CD4-positive, alpha-beta memory T cell (primary cell): ENCODE measurements around the gene CCDC107. TPM values are rescaled to one million over a fixed set of nuclear protein-coding genes. Genes with fewer than 3 reads are reported as not detected.

Source experiments
- CTCF ChIA-PET: fragments of 350-600 bp; sonication (Branson Sonifier 250); formaldehyde crosslinking; loops from one replicate; lab custom pipeline; 2021; ENCODE audit warnings: inconsistent platforms; ENCODE audit not compliant: partially characterized antibody; lab: Charles Lee
- POLR2A ChIA-PET: fragments of 350-600 bp; sonication (Branson Sonifier 250); formaldehyde crosslinking; loops from one replicate; lab custom pipeline; 2021; ENCODE audit not compliant: partially characterized antibody; lab: Charles Lee
- DNase-seq, 5 donors: peaks; one replicate each; pipeline versions ENCODE4 v3.0.0 to v3.0.0-alpha.2; 2020 to 2022; ENCODE audit warnings: mixed read lengths in 1 of 5
- H3K27ac ChIP-seq: one replicate; pipeline ENCODE4 v1.7.0; 2013; ENCODE audit warnings: low read depth, low read length
- H3K27me3 ChIP-seq: 2 replicates; pipeline ENCODE4 v1.7.0; 2013; ENCODE audit warnings: mild to moderate bottlenecking, low read length, moderate library complexity; ENCODE audit not compliant: insufficient read depth
- H3K36me3 ChIP-seq: 2 replicates; pipeline ENCODE4 v1.7.0; 2013; ENCODE audit warnings: mild to moderate bottlenecking, low read length, moderate library complexity; ENCODE audit not compliant: insufficient read depth
- H3K4me1 ChIP-seq: 2 replicates; pipeline ENCODE4 v1.7.0; 2013; ENCODE audit warnings: mild to moderate bottlenecking, low read length, moderate library complexity; ENCODE audit not compliant: insufficient read depth
- H3K4me3 ChIP-seq, 2 donors: one replicate each; pipeline ENCODE4 v1.7.0; 2013; ENCODE audit warnings: low read length in 2 of 2, mild to moderate bottlenecking in 1 of 2
- H3K9me3 ChIP-seq, 2 donors: one replicate each; pipeline ENCODE4 v1.7.0; 2013; ENCODE audit warnings: low read length in 2 of 2, control low read depth in 1 of 2; ENCODE audit not compliant: control insufficient read depth in 1 of 2
- H3K27ac Mint-ChIP-seq, 7 donors: one replicate each; pipeline ENCODE4 v1.8.0; 2020 to 2021; ENCODE audit warnings: mixed read lengths in 7 of 7, mild to moderate bottlenecking in 6 of 7, inconsistent platforms in 3 of 7, moderate library complexity in 3 of 7
- H3K27me3 Mint-ChIP-seq, 2 donors: one replicate each; pipeline ENCODE4 v1.8.0; 2020 to 2021; ENCODE audit warnings: mixed read lengths in 2 of 2
- H3K36me3 Mint-ChIP-seq, 2 donors: one replicate each; pipeline ENCODE4 v1.8.0; 2020 to 2021; ENCODE audit warnings: mixed read lengths in 2 of 2, inconsistent platforms in 1 of 2, mild to moderate bottlenecking in 1 of 2
- H3K4me1 Mint-ChIP-seq, 4 donors: one replicate each; pipeline ENCODE4 v1.8.0; 2020 to 2021; ENCODE audit warnings: mixed read lengths in 4 of 4, mild to moderate bottlenecking in 1 of 4
- H3K4me3 Mint-ChIP-seq, 8 donors: one replicate each; pipeline ENCODE4 v1.8.0; 2020 to 2021; ENCODE audit warnings: mixed read lengths in 8 of 8, mild to moderate bottlenecking in 7 of 8, moderate library complexity in 6 of 8, inconsistent platforms in 3 of 8
- H3K9me3 Mint-ChIP-seq, 8 donors: one replicate each; pipeline ENCODE4 v1.8.0; 2020 to 2021; ENCODE audit warnings: mixed read lengths in 8 of 8, mild to moderate bottlenecking in 5 of 8, inconsistent platforms in 3 of 8, moderate library complexity in 1 of 8
- intact Hi-C: fragments of 100-400 bp; cut with micrococcal nuclease; formaldehyde crosslinking; loops from one replicate; pipeline ENCODE4 v1.15.1; 2023
- polyA plus RNA-seq, 2 donors: library from polyadenylated mRNA; unstranded; fragments of 300-500 nt; fragmentation: Illumina TruSeq; gene quantifications; one replicate each; pipeline ENCODE4 v1.2.3, GENCODE V29; 2021
- total RNA-seq, 2 experiments: library from RNA; stranded (reverse); gene quantifications; one replicate each; pipeline ENCODE4 v1.2.3, GENCODE V29; 2021

CCDC107 gene
- total and polyA plus RNA-seq, 4 experiments from 2014 or later = 28.4 to 92.5 (median 60.5) TPM

GRCh38 chr9:35683323-35683722 is 25.2 kb downstream of the CCDC107 start:
- no peaks in the 10 kb centered on the region for H3K27me3 Mint-ChIP-seq
- ChIA-PET CTCF (interaction anchor here (1.2 to 2.9 kb wide), 2 partner anchors 11 to 13 kb away, joined by 6 to 24 read pairs; no protein-coding TSS in a partner anchor), POLR2A (interaction anchor here (0.9 to 1.7 kb wide), 4 partner anchors 11 to 66 kb away, joined by 3 to 5 read pairs (median 4); partner anchors contain the start of genes CD72, CREB3 and TLN1)
- H3K4me1 ChIP-seq = no peaks in the 10 kb centered on the region
- H3K4me3 Mint-ChIP-seq = no peak overlapping the region
- H3K36me3 ChIP-seq = no peaks in the 10 kb centered on the region
- H3K9me3 ChIP-seq = no peaks in the 10 kb centered on the region
- H3K9me3 Mint-ChIP-seq = no peaks in the 10 kb centered on the region
- peak overlapping the region in 2 of 7 donors; percentile 66 to 69 for H3K27ac Mint-ChIP-seq
- H3K36me3 Mint-ChIP-seq = no peaks in the 10 kb centered on the region
- intact Hi-C loops = no loop called here
- no peak overlapping the region for H3K27ac ChIP-seq
- H3K4me1 Mint-ChIP-seq = peaks cover 0 to 8% (median 1%) of the 10 kb centered on the region in 4 donors
- H3K4me3 ChIP-seq = no peak overlapping the region
- H3K27me3 ChIP-seq = no peaks in the 10 kb centered on the region
- no peak for DNase-seq

- no peaks in the 10 kb centered on the region for H3K27me3 Mint-ChIP-seq
- no peak for DNase-seq
- ChIA-PET POLR2A (interaction anchor here (1.2 kb wide), 1 partner anchor 7 kb away, joined by 3 read pairs; no protein-coding TSS in a partner anchor), CTCF (interaction anchor here (1.1 to 2.9 kb wide), 2 partner anchors 11 to 27 kb away, joined by 3 to 24 read pairs; partner anchors contain the start of genes CCDC107 and RMRP)
- H3K4me1 Mint-ChIP-seq = peaks cover 0 to 18% (median 7%) of the 10 kb centered on the region in 4 donors
- no peaks in the 10 kb centered on the region for H3K36me3 Mint-ChIP-seq
- intact Hi-C loops = no loop called here
- Histone ChIP-seq H3K9me3 (no peaks in the 10 kb centered on the region), H3K27me3 (no peaks in the 10 kb centered on the region), H3K4me1 (no peaks in the 10 kb centered on the region), H3K4me3 (no peak overlapping the region), H3K27ac (no peak overlapping the region), H3K36me3 (no peaks in the 10 kb centered on the region)
- H3K4me3 Mint-ChIP-seq = no peak overlapping the region
- H3K27ac Mint-ChIP-seq = no peak overlapping the region
- no peaks in the 10 kb centered on the region for H3K9me3 Mint-ChIP-seq
Observed at GRCh38 chr9:35684921-35685320, 26.8 kb downstream of the CCDC107 start.

GRCh38 chr9:35685506-35685905 is 27.4 kb downstream of the CCDC107 start:
- H3K27me3 Mint-ChIP-seq = no peaks in the 10 kb centered on the region

GRCh38 chr9:35686222-35687203 is 28.4 kb downstream of the CCDC107 start:
- Histone ChIP-seq H3K27me3 (no peaks in the 10 kb centered on the region), H3K27ac (no peak overlapping the region), H3K4me1 (peaks cover 5% of the 10 kb centered on the region), H3K36me3 (no peaks in the 10 kb centered on the region), H3K9me3 (no peaks in the 10 kb centered on the region), H3K4me3 (no peak overlapping the region)
- ChIA-PET CTCF (interaction anchor here (0.7 to 2.3 kb wide), 5 partner anchors 8 to 78 kb away, joined by 3 to 35 read pairs (median 4); partner anchors contain the start of genes CCDC107 and RMRP), POLR2A (interaction anchor here (1.0 to 12.0 kb wide), 3 partner anchors 8 to 38 kb away, joined by 3 to 159 read pairs (median 13); partner anchors contain the start of gene SIT1)
- intact Hi-C loops = no loop called here
- no peaks in the 10 kb centered on the region for H3K27me3 Mint-ChIP-seq
- H3K4me1 Mint-ChIP-seq = peaks cover 3 to 27% (median 11%) of the 10 kb centered on the region in 4 donors
- no peaks in the 10 kb centered on the region for H3K9me3 Mint-ChIP-seq
- peak overlapping the region in 3 of 7 donors; percentile 13 to 48 (median 37) for H3K27ac Mint-ChIP-seq
- no peaks in the 10 kb centered on the region for H3K36me3 Mint-ChIP-seq
- H3K4me3 Mint-ChIP-seq = no peak overlapping the region
- DNase-seq = no peak

More at GRCh38 chr9:35685506-35685905, 27.4 kb downstream of the CCDC107 start:
- CTCF ChIA-PET = interaction anchor here (1.1 to 1.7 kb wide), 2 partner anchors 11 to 28 kb away, joined by 3 to 14 read pairs; partner anchors contain the start of genes CCDC107 and RMRP
- Histone ChIP-seq H3K36me3 (no peaks in the 10 kb centered on the region), H3K27me3 (no peaks in the 10 kb centered on the region), H3K4me3 (no peak overlapping the region), H3K27ac (no peak overlapping the region), H3K4me1 (no peaks in the 10 kb centered on the region), H3K9me3 (no peaks in the 10 kb centered on the region)
- no peak for DNase-seq
- Mint-ChIP-seq H3K4me3 (no peak overlapping the region), H3K4me1 (peaks cover 0 to 18% (median 8%) of the 10 kb centered on the region in 4 donors), H3K9me3 (no peaks in the 10 kb centered on the region), H3K27ac (peak overlapping the region in 1 of 7 donors; percentile 25), H3K36me3 (no peaks in the 10 kb centered on the region)
- intact Hi-C loops = no loop called here
- POLR2A ChIA-PET = no interaction called here

GRCh38 chr9:35687306-35687705 is 29.2 kb downstream of the CCDC107 start:
- no peaks in the 10 kb centered on the region for H3K9me3 ChIP-seq
- no peak for DNase-seq
- peaks cover 6% of the 10 kb centered on the region for H3K4me1 ChIP-seq
- H3K27me3 ChIP-seq = no peaks in the 10 kb centered on the region
- no peaks in the 10 kb centered on the region for H3K27me3 Mint-ChIP-seq
- H3K4me3 Mint-ChIP-seq = peak overlapping the region in 6 of 8 donors; percentile 6 to 72 (median 46)
- H3K4me3 ChIP-seq = no peak overlapping the region
- POLR2A ChIA-PET = interaction anchor here (0.8 to 12.0 kb wide), 4 partner anchors 10 to 83 kb away, joined by 4 to 160 read pairs (median 86); partner anchors contain the start of genes ARHGEF39, CCDC107, RMRP and SIT1
- no peaks in the 10 kb centered on the region for H3K36me3 ChIP-seq
- no peak overlapping the region for H3K27ac ChIP-seq
- H3K36me3 Mint-ChIP-seq = no peaks in the 10 kb centered on the region
- CTCF ChIA-PET = interaction anchor here (1.7 to 2.3 kb wide), 3 partner anchors 10 to 29 kb away, joined by 4 to 35 read pairs (median 6); partner anchors contain the start of genes ARHGEF39, CCDC107 and RMRP
- H3K9me3 Mint-ChIP-seq = no peaks in the 10 kb centered on the region
- H3K4me1 Mint-ChIP-seq = peaks cover 6 to 33% (median 16%) of the 10 kb centered on the region in 4 donors
- peak overlapping the region in 5 of 7 donors; percentile 13 to 73 (median 37) for H3K27ac Mint-ChIP-seq
- intact Hi-C loops = no loop called here

GRCh38 chr9:35687972-35688557 is 30.0 kb downstream of the CCDC107 start:
- ChIA-PET CTCF (interaction anchor here (0.8 to 2.3 kb wide), 6 partner anchors 9 to 76 kb away, joined by 3 to 35 read pairs (median 4); partner anchors contain the start of genes ARHGEF39, CCDC107 and RMRP), POLR2A (interaction anchor here (0.8 to 12.0 kb wide), 6 partner anchors 9 to 84 kb away, joined by 3 to 160 read pairs (median 8); partner anchors contain the start of genes ARHGEF39, CCDC107, RMRP and SIT1)
- peaks cover 6 to 33% (median 16%) of the 10 kb centered on the region in 4 donors for H3K4me1 Mint-ChIP-seq
- no peaks in the 10 kb centered on the region for H3K27me3 ChIP-seq
- no peak overlapping the region for H3K27ac ChIP-seq
- H3K36me3 ChIP-seq = no peaks in the 10 kb centered on the region
- intact Hi-C loops = no loop called here
- peaks cover 6% of the 10 kb centered on the region for H3K4me1 ChIP-seq
- no peak for DNase-seq
- no peaks in the 10 kb centered on the region for H3K36me3 Mint-ChIP-seq
- H3K27me3 Mint-ChIP-seq = no peaks in the 10 kb centered on the region
- no peak overlapping the region for H3K4me3 Mint-ChIP-seq
- no peaks in the 10 kb centered on the region for H3K9me3 Mint-ChIP-seq
- no peaks in the 10 kb centered on the region for H3K9me3 ChIP-seq
- peak overlapping the region in 5 of 7 donors; percentile 32 to 62 (median 55) for H3K27ac Mint-ChIP-seq
- H3K4me3 ChIP-seq = no peak overlapping the region
